ENCODE measurements around the gene CASP10. TPM values are rescaled to one million over a fixed set of nuclear protein-coding genes. Genes with fewer than 3 reads are reported as not detected.

CASP10 gene
- total and polyA plus RNA-seq, 2 of the 4 experiments (the other 2 are of a cell fraction), result 0.12 to 0.90 TPM

- in situ Hi-C loops (cut with MboI; ENCODE audit: low sequenced_read_pairs) (no loop called here), intact Hi-C loops (cut with micrococcal nuclease) (no loop called here), dilution Hi-C loops (cut with HindIII; ENCODE audit: low sequenced_read_pairs, unreplicated experiment) (no loop called here)
- Histone ChIP-seq H3K4ac (ENCODE audit: low read depth, low read length) (no peak overlapping the region), H2BK5ac (ENCODE audit: low read depth, low read length, poor library complexity, severe bottlenecking) (no peak overlapping the region), H3K18ac (ENCODE audit: low read depth, low read length) (no peak overlapping the region), H3K4me1 (ENCODE audit: control insufficient read depth, insufficient read depth, low read length) (peaks cover 15% of the 10 kb centered on the region), H4K20me1 (ENCODE audit: insufficient read depth, low read length) (no peaks in the 10 kb centered on the region), H2AFZ (replicated peaks; ENCODE audit: low read length, poor library complexity) (no peak overlapping the region), H3K23ac (ENCODE audit: low read depth, low read length) (no peak overlapping the region), H3K14ac (replicated peaks; ENCODE audit: low read depth, low read length) (no peak overlapping the region), H3K27ac (ENCODE audit: insufficient read depth, low read length) (no peak overlapping the region), H3K27me3 (ENCODE audit: control insufficient read depth, insufficient read depth, low read length) (no peaks in the 10 kb centered on the region), H3K56ac (ENCODE audit: extremely low read depth, insufficient read depth, low read length) (no peak overlapping the region), H2AK9ac (replicated peaks; ENCODE audit: low read depth, low read length, poor library complexity) (no peak overlapping the region), H3K79me1 (ENCODE audit: low read depth in 1 of 2, low read length in 2 of 2) (peaks cover 12 to 36% of the 10 kb centered on the region in 2 experiments), H3K9me3 (ENCODE audit: control insufficient read depth, insufficient read depth, low read length) (no peaks in the 10 kb centered on the region), H2BK120ac (ENCODE audit: low read depth, low read length) (no peak overlapping the region), H3K36me3 (ENCODE audit: control insufficient read depth, insufficient read depth, low read length) (peaks cover 28% of the 10 kb centered on the region), H4K5ac (ENCODE audit: low read depth, low read length) (no peak overlapping the region), H2AK5ac (ENCODE audit: low read depth, low read length) (no peak overlapping the region), H3K9me1 (ENCODE audit: insufficient read depth, low read length) (peaks cover 14% of the 10 kb centered on the region; the same call in 1 of the 2 replicates), H3K9ac (ENCODE audit: low read depth, low read length) (no peak overlapping the region), H2BK20ac (ENCODE audit: low read depth, low read length) (no peak overlapping the region), H3K4me2 (ENCODE audit: low read depth, low read length) (no peak overlapping the region), H3K4me3 (ENCODE audit: insufficient read depth, low read depth, low read length) (no peak overlapping the region), H2BK15ac (ENCODE audit: low read depth, low read length) (no peak overlapping the region), H4K91ac (ENCODE audit: insufficient read depth, low read depth, low read length) (no peak overlapping the region), H4K8ac (ENCODE audit: low read depth in 2 of 2, low read length in 2 of 2) (no peak overlapping the region)
- ChIA-PET CTCF (interaction anchor here (0.6 to 1.2 kb wide), 2 partner anchors 36 to 49 kb away, joined by 3 to 7 read pairs; no protein-coding TSS in a partner anchor), POLR2A (ENCODE audit: unreplicated experiment) (no interaction called here)
- no peak for DNase-seq
- BruUV-seq (replicated peaks), result no TSS peak
- TF ChIP-seq ELK1 (IDR thresholded peaks at IDR 0.05; ENCODE audit: borderline replicate concordance, low read depth, low read length), result no peak
- TF ChIP-seq RFX5 (IDR thresholded peaks at IDR 0.05; ENCODE audit: low read depth, low read length), result no peak
- TF ChIP-seq RCOR1 (IDR thresholded peaks at IDR 0.05; ENCODE audit: insufficient replicate concordance, low read length), result no peak
- WGBS, 2 experiments (ENCODE audit: extremely low coverage in 2 of 2, insufficient read length in 1 of 2), result no CpG with 5 or more reads among the region's 9 CpGs
- no peak for ATAC-seq (ENCODE audit: low read depth)
Measured at GRCh38 chr2:201154615-201155399, 28.1 kb upstream of the CASP10 start.

Data from IMR-90 (cell line).